Activated naive CD4-positive, alpha-beta T cell treated with anti-CD3 and anti-CD28 coated beads, Interleukin-2, amount 50 U/mL, for 16 hours (primary cell): ENCODE measurements around the gene ASB6.
"Not testable (repeated sequence)": the region's sequence is repeated elsewhere in the genome, so short reads cannot be mapped to it uniquely, and the experiment has no call there.

ENCODE experiments used
- DNase-seq: peaks from one replicate; pipeline ENCODE4 v3.0.0-alpha.2; 2020

ASB6 gene

GRCh38 chr9:129640871-129641749 is 841 bp downstream of the ASB6 start:
- peak; percentile 28 for DNase-seq

GRCh38 chr9:129640086-129640870 is 1.7 kb downstream of the ASB6 start:
- no peak for DNase-seq

- no peak for DNase-seq
Measured at GRCh38 chr9:129639756-129640085, 2.2 kb downstream of the ASB6 start.

- no peak for DNase-seq
Measured at GRCh38 chr9:129639034-129639630, 2.8 kb downstream of the ASB6 start.

GRCh38 chr9:129637673-129638439 is 4.1 kb downstream of the ASB6 start:
- no peak for DNase-seq

GRCh38 chr9:129637102-129637501 is 4.8 kb downstream of the ASB6 start:
- no peak for DNase-seq

GRCh38 chr9:129636343-129636742 is 5.6 kb downstream of the ASB6 start:
- not testable (repeated sequence) for DNase-seq

- no peak for DNase-seq
Measured at GRCh38 chr9:129635099-129636065, 6.6 kb downstream of the ASB6 start.

- no peak for DNase-seq
Measured at GRCh38 chr9:129633848-129634247, 8.1 kb downstream of the ASB6 start.

GRCh38 chr9:129633207-129633606 is 8.7 kb downstream of the ASB6 start:
- DNase-seq, result no peak

GRCh38 chr9:129632460-129632859 is 9.5 kb downstream of the ASB6 start:
- no peak for DNase-seq

- DNase-seq, result no peak
Measured at GRCh38 chr9:129631674-129632129, 10.2 kb downstream of the ASB6 start.

- DNase-seq, result no peak
Measured at GRCh38 chr9:129630967-129631673, 10.8 kb downstream of the ASB6 start.

- DNase-seq, result no peak
Measured at GRCh38 chr9:129629251-129629820, 12.6 kb downstream of the ASB6 start.

- no peak for DNase-seq
Measured at GRCh38 chr9:129628709-129629108, 13.2 kb downstream of the ASB6 start.

- DNase-seq, result no peak
Measured at GRCh38 chr9:129627556-129628440, 14.2 kb downstream of the ASB6 start.

GRCh38 chr9:129626625-129627284 is 15.2 kb downstream of the ASB6 start:
- peak; percentile 40 for DNase-seq

- peak; percentile 82 for DNase-seq
Measured at GRCh38 chr9:129626079-129626624, 15.8 kb downstream of the ASB6 start, which contains the start of gene NTMT1. TSS of gene NTMT1 (plus strand) at chr9:129626163. CDS start at chr9:129632704, 6,541 bp downstream.
